ENCODE data around the gene ARSH.
"Not testable (repeated sequence)": the region's sequence is repeated elsewhere in the genome, so short reads cannot be mapped to it uniquely, and the experiment has no call there.

Gene ARSH, protein sequence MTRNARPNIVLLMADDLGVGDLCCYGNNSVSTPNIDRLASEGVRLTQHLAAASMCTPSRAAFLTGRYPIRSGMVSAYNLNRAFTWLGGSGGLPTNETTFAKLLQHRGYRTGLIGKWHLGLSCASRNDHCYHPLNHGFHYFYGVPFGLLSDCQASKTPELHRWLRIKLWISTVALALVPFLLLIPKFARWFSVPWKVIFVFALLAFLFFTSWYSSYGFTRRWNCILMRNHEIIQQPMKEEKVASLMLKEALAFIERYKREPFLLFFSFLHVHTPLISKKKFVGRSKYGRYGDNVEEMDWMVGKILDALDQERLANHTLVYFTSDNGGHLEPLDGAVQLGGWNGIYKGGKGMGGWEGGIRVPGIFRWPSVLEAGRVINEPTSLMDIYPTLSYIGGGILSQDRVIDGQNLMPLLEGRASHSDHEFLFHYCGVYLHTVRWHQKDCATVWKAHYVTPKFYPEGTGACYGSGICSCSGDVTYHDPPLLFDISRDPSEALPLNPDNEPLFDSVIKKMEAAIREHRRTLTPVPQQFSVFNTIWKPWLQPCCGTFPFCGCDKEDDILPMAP

DNA sequence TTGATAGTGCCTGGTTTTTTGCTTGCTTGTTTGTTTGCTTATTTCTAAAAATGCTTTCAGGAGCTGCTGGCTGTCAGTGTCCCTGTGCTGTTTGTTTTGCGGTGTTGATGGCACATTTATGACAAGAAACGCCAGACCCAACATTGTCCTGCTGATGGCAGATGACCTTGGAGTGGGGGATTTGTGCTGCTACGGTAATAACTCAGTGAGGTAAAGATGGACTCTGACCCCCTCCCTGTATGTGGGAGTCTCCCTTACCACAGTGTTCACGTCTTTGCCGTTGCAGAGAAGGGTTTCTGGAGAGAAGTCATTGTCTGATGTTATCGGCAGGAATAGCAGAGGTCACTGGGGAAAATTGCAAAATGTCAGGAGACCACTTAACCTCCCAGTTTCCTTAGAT is at the start of gene ARSH:
Gene ARSH (plus strand): TSS at position 52 of the 400 bp plus-strand sequence. CDS start 67 bp downstream, at position 119.
- no peak for DNase-seq

DNA sequence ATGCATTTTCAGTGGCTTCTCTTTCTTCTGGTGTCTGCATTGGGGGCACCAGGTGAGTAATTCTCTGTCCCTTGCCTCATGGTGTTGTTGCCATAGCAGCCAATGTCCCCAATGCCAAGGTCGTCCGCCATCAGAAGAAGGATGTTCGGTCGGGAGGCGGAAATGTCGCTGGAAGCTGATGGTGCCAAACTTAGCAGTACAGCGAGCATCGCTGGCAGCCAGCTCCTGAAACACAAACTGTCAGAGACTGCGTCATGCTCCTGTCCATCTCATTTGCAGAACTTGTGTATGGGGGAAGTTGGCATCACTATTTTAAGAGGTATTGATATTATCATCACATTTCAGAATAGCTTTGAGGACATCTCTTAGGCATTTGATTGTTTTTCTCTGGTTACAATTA is 48.1 kb upstream of the ARSH start:
- no peak for DNase-seq

DNA sequence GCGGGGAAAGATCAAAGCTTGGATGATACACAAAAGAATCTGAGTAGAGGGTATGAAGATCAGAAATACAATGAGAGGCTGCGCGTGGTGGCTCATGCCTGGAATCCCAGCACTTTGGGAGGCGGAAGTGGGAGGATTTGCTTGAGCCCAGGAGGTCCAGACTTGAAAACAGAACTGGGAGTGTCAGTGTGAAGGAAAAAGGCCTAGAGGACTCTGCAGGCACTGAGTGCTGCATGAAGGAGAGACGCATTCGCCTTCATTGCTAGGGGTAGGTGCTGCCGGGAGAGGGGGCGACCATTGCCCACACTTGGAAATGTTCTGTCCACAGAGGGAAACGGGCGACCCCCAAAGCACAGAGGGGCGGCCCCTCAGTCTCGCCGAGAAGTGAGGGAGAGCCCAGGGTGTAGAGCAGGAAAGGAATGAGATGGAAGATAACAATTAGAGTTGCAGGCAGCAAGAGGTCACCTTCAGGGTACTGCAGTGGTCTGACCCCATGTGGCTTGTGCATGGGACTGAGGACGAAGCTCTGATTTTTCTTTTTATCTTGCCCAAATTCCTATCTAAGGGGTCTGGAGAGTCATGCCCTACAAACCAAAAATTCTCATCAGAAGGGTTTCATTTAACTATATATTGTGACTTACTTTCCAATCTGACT is 45.4 kb upstream of the ARSH start:
- no peak for DNase-seq

DNA sequence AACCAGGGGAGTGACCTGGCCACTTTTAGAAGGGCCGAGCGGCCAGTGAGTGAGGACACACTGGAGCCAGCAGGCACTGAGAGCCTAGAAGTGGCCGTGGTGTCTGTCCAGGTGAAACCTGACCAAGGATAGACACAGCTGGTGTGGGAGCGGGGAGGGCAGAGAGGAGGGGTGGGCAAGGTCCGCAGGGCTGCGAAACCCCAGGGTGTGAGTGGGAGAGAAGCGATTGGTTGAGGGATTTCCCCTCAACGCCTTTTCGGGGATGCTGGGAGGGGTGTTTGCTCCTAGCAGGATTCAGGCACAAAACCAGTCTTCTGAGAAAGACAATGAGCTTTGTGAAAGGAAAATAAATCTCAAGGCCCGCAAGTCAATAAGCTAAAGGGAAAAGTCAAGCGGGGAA is 44.0 kb upstream of the ARSH start:
- no peak for DNase-seq

DNA sequence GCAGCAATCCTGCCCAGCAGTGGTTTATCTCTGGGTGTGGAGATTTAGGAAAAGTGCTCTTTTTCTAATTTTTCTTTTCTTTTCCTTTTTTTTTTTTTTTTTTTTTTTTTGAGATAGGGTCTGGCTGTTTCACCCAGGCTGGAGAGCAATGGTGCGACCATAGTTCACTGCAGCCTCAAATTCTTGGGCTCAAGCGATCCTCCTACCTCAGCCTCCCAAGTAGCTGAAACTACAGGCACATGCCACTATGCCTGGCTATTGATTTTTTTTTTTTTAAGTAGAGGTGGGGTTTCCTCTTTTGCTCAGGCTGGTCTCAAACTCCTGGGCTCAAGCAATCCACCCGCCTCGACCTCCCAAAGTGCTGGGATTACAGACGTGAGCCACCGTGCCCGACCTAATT is 42.9 kb upstream of the ARSH start:
- DNase-seq: not testable (repeated sequence)

DNA sequence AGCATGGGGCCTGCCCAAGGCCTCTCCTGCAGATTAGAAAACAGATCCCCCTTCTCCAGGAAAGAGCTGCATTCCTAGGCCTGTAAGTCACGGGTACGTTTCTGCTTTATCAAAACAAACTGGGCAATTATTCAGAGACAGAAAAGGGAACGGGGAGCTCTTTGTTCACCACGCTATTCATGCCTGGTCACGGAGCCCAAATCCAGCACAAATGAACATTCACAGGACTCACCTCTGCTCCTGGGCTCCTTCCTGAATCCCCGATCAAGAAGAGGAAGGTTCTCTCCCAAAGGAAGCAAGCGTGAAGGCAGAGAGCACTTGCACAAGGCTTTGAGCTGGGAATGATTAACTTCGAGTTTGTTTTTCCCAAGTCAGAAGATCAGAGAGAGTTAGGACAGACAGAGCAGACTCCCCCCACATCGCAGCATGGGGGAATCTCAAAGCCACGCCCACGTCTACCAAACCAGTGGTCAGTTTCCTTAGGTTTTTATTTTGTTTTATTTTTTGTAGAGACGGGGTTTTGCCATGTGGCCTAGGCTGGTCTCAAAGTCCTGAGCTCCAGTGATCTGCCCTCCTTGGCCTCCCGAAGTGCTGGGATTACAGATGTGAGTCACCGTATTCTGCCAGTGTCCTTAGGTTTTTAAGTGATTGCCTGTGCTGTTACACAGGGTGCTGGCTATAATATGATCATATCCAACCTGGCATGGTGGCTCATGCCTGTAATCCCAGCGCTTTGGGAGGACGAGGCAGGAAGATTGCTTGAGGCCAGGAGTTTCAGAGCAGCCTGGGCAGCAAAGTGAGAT is 42.2 kb upstream of the ARSH start:
- not testable (repeated sequence) for DNase-seq

DNA sequence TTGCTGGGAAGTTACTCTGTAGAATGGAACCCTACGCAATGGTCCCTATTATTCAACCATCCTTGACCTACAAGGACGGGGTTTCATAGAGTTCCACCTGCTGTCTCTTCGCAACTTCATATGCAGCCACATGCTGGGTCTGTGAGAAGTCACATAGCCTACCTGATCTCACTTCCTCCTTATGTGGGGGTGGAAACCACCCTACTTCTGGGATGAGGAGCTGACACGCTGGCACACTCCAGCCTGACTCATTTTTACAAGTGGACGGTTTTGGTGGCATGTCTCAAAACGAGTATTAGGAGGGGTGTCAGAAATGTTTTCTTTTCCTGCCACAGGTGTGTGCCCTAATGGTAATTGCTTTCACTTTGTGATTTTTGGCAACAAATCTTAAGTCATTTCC is 40.4 kb upstream of the ARSH start:
- no peak for DNase-seq

DNA sequence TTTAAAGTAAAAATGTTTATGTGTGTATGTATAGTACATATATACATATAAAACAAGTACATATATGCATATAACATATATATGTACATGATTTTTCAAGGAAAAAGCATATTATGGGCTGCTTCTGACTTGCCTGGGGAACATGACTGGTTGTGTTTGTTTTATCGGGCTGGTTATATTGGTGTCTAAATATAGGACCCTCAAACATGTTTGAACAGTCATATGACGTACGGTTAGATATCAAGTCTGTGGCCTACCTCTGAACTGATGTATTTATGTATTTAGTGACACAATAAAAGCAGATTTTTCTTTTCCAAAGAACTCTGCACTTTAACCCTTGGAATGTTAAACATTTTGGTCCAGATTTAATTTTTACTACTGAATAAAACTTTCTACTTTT is 39.3 kb upstream of the ARSH start:
- no peak for DNase-seq

DNA sequence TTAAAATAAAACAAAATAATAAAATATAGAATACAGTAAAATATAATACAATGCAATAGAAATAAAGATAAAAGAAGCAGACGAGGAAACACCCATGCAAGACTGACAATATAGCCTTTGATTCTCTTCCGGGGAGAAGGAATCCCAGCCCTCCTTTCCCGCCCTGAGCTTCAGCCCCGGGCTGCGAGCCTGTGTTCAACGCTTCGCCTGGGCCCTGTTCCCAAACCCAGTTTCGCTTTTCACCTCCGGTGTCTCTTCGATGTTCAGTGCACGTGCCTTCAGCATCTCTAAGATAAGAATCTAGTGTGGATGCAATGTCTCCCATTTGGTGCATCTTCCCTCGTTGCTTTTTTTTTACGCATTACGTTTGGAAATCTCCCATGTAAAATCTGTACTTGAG is 38.8 kb upstream of the ARSH start:
- DNase-seq: no peak

DNA sequence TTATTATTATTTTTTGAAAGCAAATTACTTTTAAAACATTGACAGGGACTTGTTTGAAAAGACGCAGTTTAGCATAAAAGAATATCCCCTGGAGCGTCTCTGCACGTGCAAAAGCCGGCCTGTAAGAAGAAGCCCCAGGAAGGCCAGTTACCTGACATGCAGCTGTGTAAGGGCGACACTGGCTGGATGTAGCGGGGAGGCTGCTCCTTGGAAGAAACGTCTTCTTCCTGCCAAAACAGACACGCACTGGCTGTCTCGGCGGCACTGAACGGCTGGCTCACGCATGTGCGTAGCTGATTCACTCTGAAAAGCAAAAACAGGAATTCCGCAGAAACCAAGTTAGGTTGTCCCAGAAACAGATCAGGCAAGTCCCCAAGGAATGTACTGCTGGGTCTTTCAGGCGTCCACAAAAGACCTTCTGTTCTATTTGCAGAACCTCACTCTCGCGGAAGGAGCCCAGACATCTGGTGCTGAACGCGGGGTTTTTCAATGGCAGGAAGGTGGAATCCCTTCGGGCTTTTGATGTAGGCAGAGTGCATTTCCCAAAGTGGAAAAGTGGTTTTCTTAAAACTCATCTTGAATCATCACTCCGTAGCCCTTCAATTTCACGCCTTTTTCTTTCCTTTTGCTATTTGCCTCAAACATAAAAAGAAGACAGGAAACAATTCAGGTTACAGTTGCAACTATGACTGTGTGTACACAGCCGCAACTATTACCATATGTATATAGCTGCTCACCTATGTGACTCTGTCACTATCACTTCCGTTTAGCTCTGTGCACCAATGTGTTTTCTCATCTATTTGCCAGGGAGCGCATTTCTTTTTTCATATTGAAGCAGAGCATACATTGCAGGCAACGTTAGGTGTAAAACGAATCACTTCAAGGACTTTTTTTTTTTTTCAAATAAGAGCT is 38.1 kb upstream of the ARSH start:
- DNase-seq: no peak

DNA sequence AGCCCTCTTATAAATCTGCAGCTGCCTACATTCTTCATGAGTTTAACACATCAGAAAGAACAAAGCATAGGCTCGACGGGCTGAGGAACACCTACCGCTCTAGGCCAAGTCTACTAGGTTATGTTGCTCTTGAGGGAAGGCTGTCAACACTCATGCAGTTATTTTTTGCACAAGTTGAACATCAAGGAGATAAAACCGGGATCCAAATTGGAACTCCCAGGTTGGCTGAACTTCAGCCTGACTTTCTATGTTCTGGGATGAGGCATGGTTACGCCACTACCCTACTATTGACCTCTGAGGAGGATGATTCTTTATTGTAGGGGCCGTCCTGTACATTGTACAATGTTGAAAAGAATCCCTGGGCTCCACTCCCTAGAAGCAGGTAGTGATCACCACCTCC is 37.3 kb upstream of the ARSH start:
- DNase-seq: no peak

DNA sequence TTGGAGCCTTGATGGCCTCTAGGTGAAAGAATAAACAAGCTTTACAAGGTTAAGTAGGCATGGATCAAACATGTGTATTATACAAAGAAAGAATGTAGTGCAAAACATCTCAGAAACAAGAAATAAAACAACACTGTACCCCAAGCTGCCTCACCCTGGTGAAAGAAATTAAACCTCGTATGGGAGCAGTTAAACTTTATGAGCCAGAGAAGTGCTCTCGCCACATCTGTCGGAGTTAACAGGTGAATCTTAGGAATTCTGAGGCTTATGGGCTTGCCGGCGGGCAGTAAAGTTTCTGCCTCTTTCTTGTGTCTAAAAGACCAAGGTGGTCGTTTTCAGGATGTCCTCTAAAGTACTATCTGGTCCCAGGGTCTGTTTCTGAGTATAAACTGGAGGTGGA is 34.0 kb upstream of the ARSH start:
- no peak for DNase-seq

DNA sequence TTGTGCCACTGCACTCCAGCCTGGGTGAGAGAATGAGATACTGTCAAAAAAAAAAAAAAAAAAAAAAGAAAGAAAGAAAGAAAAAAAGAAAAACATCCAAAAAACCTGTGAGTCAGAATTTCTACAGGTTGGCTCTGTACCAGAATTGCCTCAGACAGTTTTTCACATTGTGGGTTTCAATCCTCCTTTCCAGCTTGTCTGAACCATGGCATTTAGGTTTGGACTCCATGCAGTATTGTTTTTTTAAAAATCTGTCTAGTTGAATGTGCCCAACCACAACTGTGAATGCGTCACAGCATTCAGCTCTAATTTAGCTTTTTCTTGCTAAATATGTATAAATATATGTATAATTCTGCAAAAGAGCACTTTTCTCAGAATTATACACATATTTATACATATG is 31.4 kb upstream of the ARSH start:
- DNase-seq: no peak

DNA sequence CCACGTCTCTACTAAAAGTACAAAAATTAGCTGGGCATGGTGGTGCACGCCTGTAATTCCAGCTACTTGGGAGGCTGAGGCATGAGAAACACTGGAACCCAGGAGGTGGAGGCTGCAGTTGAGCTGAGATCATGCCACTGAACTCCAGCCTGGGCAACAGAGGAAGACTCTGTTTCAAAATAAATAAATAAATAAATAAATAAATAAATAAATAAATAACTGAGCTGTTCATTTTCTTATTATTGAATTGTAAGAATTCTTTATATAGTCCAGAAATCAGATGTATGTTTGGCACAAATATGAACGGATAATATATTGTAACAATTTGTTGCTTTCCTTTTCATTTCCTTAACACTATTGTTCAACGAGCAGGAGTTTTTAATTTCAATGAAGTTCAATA is 27.7 kb upstream of the ARSH start:
- not testable (repeated sequence) for DNase-seq

DNA sequence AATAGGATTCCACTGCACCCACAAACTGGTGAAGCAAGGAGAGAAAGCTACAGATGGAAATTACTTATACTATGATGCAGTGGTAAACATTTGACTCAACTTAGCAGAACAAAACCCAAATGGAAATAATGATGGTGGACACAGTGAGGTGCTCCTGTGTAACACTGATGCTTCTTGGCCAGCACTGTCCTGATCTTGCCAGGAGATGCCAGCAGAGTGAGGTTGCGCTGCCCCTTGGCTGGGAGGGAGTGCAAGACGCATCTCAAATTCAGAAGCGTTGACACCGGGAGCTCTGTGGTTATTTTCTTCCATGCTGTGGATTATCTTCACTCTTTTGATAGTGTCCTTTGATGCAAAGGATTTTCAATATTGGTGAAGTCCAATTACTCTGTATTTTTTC is 22.0 kb upstream of the ARSH start:
- DNase-seq: no peak

DNA sequence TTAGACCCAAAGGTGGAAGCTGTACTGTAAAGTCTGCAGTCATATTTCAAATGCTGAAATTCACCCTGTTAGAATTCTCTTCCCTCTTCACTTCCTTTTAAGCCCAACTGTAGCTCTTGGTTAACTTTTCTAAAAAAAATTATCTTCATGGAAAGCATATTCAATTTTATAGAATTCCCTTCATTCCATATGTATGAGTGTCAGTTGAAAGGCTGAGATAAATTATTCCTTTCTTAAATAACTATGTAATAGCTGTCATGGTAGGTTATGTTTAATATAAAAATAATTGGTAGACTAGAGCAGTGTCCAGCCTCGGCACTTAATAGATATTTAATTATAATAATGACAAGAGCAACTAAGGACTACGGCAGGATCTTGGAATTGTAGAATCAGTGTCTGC is 16.8 kb upstream of the ARSH start:
- no peak for DNase-seq

DNA sequence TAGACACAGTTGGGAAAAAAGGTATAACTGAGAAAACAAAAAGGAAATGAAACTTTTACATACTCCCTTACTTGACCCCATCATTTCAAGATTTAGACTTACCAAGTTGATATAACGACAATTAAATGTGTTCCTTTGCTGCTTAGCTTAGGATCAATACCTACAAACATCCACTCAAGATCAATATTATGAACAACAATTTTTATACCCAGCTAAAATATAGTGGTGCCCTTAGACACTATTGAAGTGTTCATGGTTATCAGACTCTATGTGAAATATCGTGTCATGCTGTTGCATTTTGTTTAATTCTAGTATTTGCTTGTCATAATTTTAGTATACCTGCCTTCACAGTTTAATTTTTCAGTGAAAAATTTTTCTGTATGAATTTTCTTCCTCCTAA is 4.2 kb downstream of the ARSH start:
- DNase-seq: no peak

DNA sequence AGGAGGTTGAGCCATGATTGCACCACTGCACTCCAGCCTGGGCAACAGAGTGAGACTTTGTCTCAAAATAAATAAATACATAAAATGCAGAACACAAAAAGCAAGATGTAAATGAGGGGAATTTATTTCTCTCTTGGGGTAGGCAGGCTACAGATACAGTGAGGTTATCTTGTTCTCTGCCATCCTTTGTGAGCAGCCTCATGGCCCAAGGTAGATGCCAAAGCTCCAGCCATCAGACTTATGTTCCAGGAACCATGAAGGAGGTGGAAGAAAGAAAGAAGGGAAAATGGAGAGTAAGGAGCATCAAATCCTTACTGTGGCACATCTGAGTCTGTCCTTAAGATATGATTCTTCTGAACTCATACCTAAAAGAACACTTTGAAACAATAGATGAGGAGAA is 11.1 kb downstream of the ARSH start:
- no peak for DNase-seq

DNA sequence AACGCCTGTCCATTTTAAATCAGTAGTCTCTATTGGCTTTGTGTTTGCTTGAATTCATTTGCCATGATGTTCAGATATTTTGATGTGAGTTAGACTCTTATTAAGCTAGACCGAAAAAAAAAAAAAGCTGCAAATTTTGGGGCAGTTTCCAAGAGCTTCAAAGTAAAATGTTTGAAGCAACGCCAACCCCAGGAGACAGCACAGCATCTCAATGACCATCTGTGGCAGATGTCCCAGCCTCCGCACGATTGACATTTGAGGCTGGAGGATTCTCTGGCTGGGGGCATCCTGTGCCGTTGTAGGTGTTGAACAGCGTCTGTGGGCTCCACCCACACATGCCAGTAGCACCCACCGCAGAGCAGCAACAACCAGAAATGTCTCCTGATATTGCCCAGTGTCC is 17.8 kb downstream of the ARSH start:
- DNase-seq: no peak

DNA sequence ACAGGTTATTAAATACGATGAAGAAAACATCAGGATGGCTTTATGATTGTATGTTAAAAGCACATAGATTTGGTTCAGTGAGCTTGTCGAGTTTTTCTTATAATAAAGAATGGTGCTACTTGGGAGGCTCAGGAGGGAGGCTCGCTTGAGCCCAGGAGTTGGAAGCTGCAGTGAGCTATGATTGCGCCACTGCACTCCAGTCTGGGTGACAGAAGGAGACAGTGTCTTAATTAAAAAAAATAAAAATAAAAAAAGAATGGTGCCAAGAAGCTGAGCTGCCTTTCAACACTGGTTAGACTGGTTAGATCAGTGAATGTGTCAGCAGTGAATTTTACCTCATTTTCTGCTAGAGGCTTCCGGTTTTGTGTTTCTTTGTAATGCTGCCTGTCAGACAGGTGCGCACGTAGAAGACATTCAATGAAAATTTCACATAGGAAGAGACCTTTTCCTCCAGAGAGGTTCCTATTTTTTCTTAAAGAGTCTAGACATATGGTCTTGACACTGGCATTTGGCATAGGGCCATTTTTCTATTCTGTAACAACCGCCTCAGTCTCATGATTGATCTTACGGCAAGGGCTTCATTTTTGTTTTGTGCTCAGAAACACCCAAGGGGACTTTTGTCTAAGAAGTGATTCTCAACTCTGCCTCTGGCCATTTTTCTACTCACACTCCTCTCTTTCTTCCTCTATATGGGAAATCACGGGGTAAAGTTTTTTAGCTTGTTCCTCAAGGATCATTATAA is 19.9 kb downstream of the ARSH start:
- DNase-seq: no peak

DNA sequence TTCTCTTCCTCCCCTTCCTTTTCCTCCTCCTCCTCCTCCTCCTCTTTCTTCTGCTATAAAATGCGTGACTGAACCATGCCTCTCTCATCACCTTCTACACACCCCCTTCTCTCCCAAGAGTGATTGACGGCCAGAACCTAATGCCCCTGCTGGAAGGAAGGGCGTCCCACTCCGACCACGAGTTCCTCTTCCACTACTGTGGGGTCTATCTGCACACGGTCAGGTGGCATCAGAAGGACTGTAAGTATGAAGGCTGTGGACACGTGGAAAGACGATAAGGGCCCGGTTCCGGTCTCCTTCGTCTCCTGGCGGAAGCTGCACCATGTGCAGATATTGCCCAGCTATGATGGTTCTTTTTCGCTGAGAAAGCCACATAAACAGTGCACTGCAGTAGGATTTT is 22.8 kb downstream of the ARSH start:
- no peak for DNase-seq

DNA sequence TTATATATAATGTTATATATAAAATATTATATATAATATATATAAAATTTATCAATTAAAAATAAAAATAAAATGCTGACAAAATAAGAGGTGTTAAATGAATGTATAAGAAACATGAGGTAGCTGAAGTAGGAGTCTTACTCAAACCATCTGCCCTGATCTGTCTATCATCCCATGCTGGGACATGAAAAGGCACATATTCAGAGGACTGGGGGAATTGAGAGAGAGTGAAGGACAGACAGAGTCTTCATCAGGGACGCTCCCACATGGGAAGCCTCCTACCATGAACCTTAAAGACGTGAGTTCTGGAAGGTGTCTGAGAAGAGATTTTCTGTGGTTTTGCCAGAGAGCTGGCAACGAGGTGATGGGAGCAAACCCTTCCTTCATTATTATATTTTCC is 30.9 kb downstream of the ARSH start:
- DNase-seq: no peak
